ENCODE data around the gene UNC13C.

UNC13C gene

DNA sequence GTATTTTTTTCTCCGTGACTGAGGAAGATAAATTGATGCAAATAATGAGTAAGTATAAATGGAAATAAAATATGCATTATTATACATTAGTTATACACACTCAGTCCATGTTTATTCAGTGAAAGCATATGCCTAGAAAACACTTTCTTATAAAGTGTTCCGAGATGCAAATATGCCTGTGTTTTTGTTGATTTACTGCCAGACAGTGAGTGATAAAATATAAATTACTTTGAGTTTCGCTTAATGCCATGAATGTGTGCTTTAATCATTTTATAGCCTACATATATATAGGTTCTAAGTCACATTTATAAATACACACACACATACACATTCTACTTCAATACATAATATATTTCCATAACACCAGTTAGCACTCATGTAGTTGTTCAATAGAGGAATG lies 569.2 kb downstream of the UNC13C start:
- in situ Hi-C loops (cut with MboI; ENCODE audit: low sequenced_read_pairs), result no loop called here

DNA sequence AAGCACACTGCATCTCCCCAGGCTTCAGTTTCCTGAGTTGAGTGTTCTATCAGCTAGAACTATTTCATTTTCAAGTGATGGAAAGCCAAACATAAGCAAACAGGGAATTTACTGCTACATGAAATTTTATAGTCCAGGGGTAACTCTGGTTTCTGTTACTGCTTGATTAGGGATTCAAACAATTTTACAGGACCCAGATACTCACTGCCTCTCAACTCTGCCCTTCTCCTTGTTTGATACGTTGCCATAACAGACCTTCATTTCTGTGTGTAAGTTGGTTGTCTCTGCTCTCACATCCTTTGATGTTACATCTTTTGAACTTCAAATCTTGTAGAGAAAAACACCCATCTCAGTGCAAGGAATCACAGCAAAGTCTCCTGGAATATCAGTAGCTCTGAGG lies 572.7 kb downstream of the UNC13C start:
- in situ Hi-C loops (cut with MboI; ENCODE audit: low sequenced_read_pairs), result no loop called here

DNA sequence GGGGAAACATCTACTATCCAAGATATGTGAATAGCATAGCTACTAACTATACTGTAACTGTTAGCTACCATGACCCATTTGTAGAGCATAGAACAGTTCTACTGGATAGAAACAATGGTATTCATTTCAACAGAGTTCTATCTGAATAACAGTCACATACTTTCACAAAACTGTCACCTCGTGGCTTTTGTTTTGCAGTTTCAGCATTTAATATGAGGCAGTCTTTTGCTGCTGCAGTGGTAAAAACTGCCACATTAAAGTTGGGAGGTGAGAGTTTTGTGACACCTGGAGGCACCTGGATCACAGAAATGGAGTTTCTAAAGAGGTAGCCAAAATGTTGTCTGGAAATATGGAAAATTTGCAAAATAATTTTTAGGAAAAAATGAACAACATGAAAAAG lies 578.0 kb downstream of the UNC13C start:
- in situ Hi-C loops (cut with MboI; ENCODE audit: low sequenced_read_pairs), result no loop called here

GRCh38 chr15:54559405-54560069 lies 581.3 kb downstream of the UNC13C start:
- in situ Hi-C loops (cut with MboI; ENCODE audit: low sequenced_read_pairs), result no loop called here

- in situ Hi-C loops (cut with MboI; ENCODE audit: low sequenced_read_pairs), result no loop called here
Measured at GRCh38 chr15:54560417-54560816, 582.2 kb downstream of the UNC13C start.

DNA sequence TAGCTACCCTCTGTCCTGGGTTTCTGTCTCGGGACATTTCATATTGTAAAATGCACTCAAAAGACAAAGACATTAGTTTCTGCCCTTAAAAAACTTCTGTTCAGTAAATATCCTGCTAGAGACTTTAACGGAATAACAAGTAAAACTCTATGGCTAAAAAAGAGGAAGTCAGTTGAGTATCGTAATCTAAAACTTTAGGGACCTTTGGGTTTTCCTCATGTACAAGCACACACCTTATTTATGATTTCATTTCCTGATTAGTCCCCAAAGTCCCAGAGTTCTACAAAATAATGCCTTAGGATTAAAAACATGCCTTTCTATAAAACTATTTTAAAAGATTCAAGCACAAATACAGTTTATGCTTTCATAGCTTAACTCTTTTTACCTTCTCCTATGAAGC lies 585.9 kb downstream of the UNC13C start:
- in situ Hi-C loops (cut with MboI; ENCODE audit: low sequenced_read_pairs), result no loop called here

DNA sequence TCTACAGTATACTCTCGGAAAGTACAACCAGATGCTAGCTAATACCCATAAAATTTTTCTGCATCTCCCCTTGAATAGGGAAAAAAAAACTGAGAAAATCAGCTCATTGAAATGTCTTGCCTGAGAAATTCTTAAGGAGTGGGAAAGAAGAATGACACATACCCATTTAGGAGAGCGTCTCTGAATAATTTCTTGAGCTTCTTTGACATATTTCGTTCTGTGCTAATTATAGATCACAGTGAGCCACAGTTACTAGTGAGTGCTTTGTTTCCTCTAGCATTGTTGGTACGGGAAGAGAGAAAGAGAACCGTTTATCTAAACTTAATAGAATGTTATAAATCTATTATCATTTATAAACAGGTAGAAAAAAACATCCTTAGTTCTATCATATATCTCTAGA lies 588.4 kb downstream of the UNC13C start:
- in situ Hi-C loops (cut with MboI; ENCODE audit: low sequenced_read_pairs), result no loop called here

DNA sequence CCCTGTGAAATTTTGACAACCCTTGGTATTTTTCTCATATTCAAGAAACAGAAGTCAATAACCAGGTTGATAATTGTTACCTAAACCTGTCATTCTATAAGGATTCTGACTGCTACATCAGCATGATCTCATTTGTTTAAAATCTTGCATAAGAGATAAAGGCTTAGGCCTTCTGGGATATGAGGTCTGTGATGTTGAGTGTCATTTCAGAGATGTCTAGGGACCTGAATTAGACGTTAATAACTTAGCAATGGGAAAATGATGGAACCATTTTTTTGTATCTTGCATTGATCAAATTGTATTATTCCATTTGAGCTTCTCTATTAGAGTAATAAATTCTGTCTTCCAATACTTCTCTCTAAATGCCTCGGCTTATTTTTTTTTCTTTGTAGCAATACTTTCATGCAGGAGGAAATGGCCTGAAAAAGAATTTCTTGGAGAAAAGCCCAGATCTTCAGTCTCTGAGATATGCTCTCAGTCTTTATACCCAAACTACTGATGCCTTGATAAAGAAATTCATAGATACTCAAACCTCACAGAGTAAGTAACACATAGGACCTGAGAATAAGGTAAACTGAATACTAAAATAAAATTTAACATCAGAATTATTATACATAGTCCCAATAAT lies 589.3 kb downstream of the UNC13C start:
- in situ Hi-C loops (cut with MboI; ENCODE audit: low sequenced_read_pairs), result no loop called here

DNA sequence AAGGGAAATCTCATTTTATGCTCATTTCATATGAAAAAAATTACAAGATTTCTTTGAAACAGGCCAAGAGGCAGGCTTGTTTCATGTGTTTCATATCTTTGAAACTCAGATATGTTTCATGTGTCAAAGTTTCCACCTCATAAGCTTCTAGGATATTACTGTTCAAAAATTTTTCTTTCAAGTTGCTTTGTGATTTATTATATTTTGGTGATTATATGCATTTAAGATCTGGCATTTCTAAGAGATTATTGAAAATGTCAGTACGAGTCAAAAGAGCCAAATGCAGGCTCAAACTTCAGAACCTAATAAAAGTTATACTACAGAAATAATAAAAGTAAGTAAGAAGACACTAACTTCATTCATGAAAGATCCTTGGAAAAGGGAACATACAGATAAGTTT lies 590.1 kb downstream of the UNC13C start:
- in situ Hi-C loops (cut with MboI; ENCODE audit: low sequenced_read_pairs), result no loop called here

- in situ Hi-C loops (cut with MboI; ENCODE audit: low sequenced_read_pairs), result no loop called here
Measured at GRCh38 chr15:54571576-54571975, 593.3 kb downstream of the UNC13C start.

GRCh38 chr15:54575586-54575985 lies 597.3 kb downstream of the UNC13C start:
- in situ Hi-C loops (cut with MboI; ENCODE audit: low sequenced_read_pairs), result no loop called here

- in situ Hi-C loops (cut with MboI; ENCODE audit: low sequenced_read_pairs), result no loop called here
Measured at GRCh38 chr15:54576298-54576935, 598.2 kb downstream of the UNC13C start.

- in situ Hi-C loops (cut with MboI; ENCODE audit: low sequenced_read_pairs), result no loop called here
Measured at GRCh38 chr15:54577476-54578250, 599.4 kb downstream of the UNC13C start.

DNA sequence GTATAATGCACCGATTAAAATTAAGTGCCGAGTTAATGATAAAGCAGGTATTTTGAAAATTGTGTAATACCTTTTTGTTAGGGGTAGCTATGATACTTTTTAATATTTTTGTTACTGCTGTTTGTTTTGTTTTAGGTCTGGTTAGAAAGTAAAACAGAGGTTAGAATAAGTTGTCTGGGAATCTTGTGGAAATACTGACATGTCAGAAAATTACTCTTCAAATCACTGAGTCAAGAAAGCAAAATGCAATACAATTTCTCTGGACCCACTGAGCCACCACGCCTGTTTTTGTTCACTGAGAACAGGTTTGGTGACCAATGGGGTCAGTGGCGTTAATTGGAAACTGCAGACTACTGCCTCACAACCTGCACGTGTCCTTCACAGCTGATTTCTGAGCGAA lies 601.6 kb downstream of the UNC13C start:
- in situ Hi-C loops (cut with MboI; ENCODE audit: low sequenced_read_pairs), result no loop called here

DNA sequence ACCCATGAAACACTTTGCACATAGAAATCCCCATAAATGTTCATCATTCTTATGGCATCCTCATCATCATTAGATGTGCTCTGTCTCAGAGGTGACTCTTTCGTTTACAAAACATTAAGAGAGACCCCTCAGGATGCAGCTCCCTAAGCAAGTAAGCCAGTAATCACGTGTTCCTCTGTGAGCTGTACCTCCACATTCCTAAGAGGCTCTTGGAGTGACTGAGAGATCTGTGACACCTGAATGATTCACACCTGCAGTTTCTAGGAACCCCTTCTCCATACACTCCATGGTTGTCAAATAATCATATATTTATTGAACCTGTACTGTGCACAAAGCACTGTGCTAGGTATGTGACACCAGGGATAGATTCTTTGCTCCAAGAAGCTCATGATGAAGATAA lies 602.4 kb downstream of the UNC13C start:
- in situ Hi-C loops (cut with MboI; ENCODE audit: low sequenced_read_pairs), result no loop called here

DNA sequence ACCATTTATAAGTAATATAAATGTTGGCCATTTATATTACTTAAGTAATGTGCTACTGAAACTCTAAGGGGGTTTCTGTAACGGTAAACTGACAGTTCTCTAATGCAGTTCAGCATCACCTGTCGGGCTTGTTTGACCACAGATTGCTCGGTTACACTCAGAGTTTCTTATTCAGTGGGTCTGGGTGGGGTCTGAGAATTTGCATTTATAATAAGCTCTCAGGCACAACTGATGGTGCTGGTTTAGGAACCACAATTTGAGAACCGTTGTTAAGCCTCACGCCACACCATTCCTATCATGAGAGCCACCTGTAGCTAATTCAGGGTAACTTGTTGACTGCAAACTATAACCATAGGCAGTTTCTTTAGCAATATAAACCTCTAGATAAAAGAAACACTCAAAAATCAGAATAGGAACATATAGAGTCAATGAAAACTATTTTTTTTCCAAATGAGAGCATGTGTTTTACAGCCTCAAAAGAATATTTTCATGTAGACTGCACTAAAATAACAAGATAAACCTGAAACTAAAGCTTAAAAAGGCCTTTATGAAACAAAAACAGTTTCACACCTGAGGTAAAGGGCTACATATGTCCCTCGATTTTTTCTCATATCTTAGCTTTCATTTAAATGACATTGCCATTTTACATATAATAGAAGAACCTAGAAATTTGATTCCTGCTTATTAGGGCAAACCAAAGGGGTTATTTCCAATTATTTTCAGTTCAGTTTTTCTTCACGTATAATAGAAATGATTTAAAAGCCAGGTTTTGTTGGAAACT lies 604.8 kb downstream of the UNC13C start:
- in situ Hi-C loops (cut with MboI; ENCODE audit: low sequenced_read_pairs), result no loop called here

DNA sequence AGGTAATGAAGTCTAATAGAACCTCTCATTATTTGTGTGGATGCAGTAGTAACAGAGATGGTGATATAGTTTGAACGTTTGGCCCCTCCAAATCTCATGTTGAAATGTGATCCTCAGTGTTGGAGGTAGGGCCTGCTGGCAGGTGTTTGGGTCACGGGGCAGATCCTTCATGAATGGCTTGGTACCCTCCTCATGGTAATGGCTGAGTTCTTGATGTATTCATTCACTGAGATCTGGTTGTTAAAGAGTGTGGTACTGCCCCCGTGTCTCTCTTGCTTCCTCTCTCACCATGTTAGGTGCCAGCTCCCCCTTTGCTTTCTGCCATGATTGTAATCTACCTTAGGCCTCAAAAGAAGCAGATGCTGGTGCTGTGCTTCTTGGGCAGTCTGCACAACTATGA lies 606.8 kb downstream of the UNC13C start:
- in situ Hi-C loops (cut with MboI; ENCODE audit: low sequenced_read_pairs), result no loop called here

DNA sequence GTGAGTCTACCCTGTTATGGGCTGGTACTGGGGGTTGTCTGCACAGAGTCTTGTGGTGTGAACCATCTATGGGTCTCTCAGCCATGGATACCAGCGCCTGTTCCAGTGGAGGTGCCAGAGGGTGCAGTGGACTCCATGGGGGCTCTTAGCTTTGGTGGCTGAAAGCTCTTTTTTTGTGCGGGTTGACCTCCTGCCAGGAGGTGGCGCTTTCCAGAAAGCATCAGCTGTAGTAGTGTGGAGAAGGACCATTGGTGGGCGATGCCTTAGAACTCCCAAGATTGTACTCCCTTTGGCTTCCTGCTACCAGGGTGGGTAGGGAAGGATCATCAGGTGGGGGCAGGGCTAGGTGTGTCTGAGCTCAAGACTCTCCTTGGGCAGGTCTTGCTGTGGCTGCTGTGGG lies 615.9 kb downstream of the UNC13C start:
- in situ Hi-C loops (cut with MboI; ENCODE audit: low sequenced_read_pairs), result no loop called here

DNA sequence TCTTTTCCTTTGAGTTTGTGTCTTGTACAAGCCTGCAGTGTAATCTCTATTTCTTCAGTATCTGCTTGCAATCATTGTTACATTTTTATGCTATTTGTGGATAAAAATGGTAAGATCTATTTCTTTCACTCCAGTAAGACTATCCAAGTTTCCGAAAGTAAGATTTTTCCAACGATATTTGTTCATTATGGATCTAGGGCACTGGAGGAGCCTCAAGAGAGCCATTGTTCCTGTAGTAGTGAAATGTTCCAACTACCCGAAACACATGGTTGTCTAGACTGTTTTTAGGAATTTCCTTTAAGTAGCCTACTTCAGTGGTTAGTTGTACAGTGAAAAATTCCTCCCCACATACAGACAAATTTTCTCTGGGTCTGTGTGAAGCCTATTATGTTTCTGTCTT lies 621.1 kb downstream of the UNC13C start:
- in situ Hi-C loops (cut with MboI; ENCODE audit: low sequenced_read_pairs), result no loop called here

- in situ Hi-C loops (cut with MboI; ENCODE audit: low sequenced_read_pairs), result no loop called here
Measured at GRCh38 chr15:54605043-54605442, 626.8 kb downstream of the UNC13C start.

DNA sequence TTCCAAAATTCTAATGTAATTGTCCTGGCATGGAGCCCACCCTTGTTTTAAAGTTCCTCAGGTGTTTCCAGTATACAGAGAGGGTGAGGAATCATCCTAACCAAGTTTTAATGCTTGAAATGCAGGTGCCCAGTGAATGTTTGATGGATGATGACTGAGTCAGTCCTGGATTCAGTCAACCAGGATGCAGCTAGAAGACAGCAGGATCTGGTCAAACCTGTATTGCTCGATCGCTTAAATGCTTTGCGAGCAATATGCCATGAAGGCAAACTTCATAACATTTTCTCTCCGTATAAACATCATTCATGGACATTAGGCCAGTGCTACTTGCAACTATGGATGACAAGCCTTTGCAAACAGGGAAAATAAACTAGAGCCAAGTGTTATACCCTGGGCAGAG lies 627.3 kb downstream of the UNC13C start:
- in situ Hi-C loops (cut with MboI; ENCODE audit: low sequenced_read_pairs), result no loop called here
